A673 (cell line): ENCODE data around the gene FSTL4. TPM values are rescaled to one million over a fixed set of nuclear protein-coding genes. Genes with fewer than 3 reads are reported as not detected.

ENCODE experiments used
- BruUV-seq: library from RNA; stranded (reverse); fragments of 400-500 nt; replicated peaks from 2 replicates; lab custom pipeline; 2021; lab: Mats Ljungman, UMichigan
- CTCF ChIA-PET: fragments of 300-600 bp; sonication (Branson Sonifier 250); formaldehyde crosslinking; loops from one replicate; lab custom pipeline; 2022; ENCODE audit warnings: antibody characterized with exemption; lab: Charles Lee
- POLR2A ChIA-PET: fragments of 300-600 bp; sonication (Branson Sonifier 250); formaldehyde crosslinking; loops from one replicate; lab custom pipeline; 2022; ENCODE audit warnings: antibody characterized with exemption; ENCODE audit not compliant: low non-redundant PET; lab: Charles Lee
- DNase-seq: peaks from one replicate; pipeline ENCODE4 v3.0.0-alpha.2; 2015; ENCODE audit warnings: low spot score
- H3K27ac ChIP-seq: fragments of 200-600 bp; sonication (generic); 2 replicates; pipeline ENCODE4 v1.5.1; 2016; ENCODE audit warnings: mixed run types, low read depth, mild to moderate bottlenecking, mixed read lengths, antibody characterized with exemption, low read length; ENCODE audit not compliant: poor library complexity, severe bottlenecking
- H3K27me3 ChIP-seq: fragments of 200-600 bp; sonication (generic); replicated peaks from 2 replicates; pipeline ENCODE4 v1.6.1; 2017; ENCODE audit warnings: mixed run types, low read depth, mild to moderate bottlenecking, mixed read lengths, antibody characterized with exemption, low read length; ENCODE audit not compliant: insufficient read depth, poor library complexity
- H3K36me3 ChIP-seq: fragments of 200-600 bp; sonication (generic); 2 replicates; pipeline ENCODE4 v1.6.1; 2016; ENCODE audit warnings: mixed run types, mild to moderate bottlenecking, mixed read lengths, antibody characterized with exemption, low read length; ENCODE audit not compliant: insufficient read depth, poor library complexity, severe bottlenecking
- H3K4me1 ChIP-seq: fragments of 200-600 bp; sonication (generic); 2 replicates; pipeline ENCODE4 v1.6.1; 2017; ENCODE audit warnings: mixed run types, mild to moderate bottlenecking, mixed read lengths, antibody characterized with exemption, low read length; ENCODE audit not compliant: insufficient read depth, poor library complexity, severe bottlenecking
- H3K4me3 ChIP-seq: fragments of 200-600 bp; sonication (generic); 2 replicates; pipeline ENCODE4 v1.5.1; 2016; ENCODE audit warnings: low read depth, mixed run types, mild to moderate bottlenecking, mixed read lengths, low read length; ENCODE audit not compliant: poor library complexity, severe bottlenecking
- H3K9me3 ChIP-seq: fragments of 200-600 bp; sonication (generic); 2 replicates; pipeline ENCODE4 v1.6.1; 2016; ENCODE audit warnings: mixed run types, low read depth, mild to moderate bottlenecking, mixed read lengths, antibody characterized with exemption, low read length; ENCODE audit not compliant: poor library complexity, severe bottlenecking
- CTCF ChIP-seq: fragments of 300-800, 200-600 bp; sonication (generic); conservative IDR thresholded peaks from 2 replicates; pipeline ENCODE4 v1.5.1; 2017; ENCODE audit warnings: low read depth, mild to moderate bottlenecking, antibody characterized with exemption, low read length, moderate library complexity, mixed read lengths
- EZH2 ChIP-seq: fragments of 200-600 bp; sonication (generic); IDR thresholded peaks from 2 replicates; pipeline ENCODE4 v1.6.1; 2017; ENCODE audit warnings: borderline replicate concordance, low read depth, mild to moderate bottlenecking, mixed read lengths, antibody characterized with exemption, low read length; ENCODE audit not compliant: poor library complexity, severe bottlenecking
- intact Hi-C: fragments of 100-400 bp; cut with micrococcal nuclease; formaldehyde crosslinking; loops from one replicate; pipeline ENCODE4 v1.10.0; 2022; ENCODE audit not compliant: unreplicated experiment
- total RNA-seq: library from RNA; stranded (reverse); gene quantifications from 2 replicates; pipeline ENCODE4 v1.2.3, GENCODE V29; 2021

Gene FSTL4
- total RNA-seq, 1 experiment from 2014 or later = 0.86 TPM

GRCh38 chr5:133299021-133299420 is 313.3 kb downstream of the FSTL4 start:
- DNase-seq = no peak
- Histone ChIP-seq H3K9me3 (no peaks in the 10 kb centered on the region), H3K27me3 (no peaks in the 10 kb centered on the region), H3K27ac (no peak overlapping the region), H3K4me3 (no peak overlapping the region), H3K4me1 (no peaks in the 10 kb centered on the region), H3K36me3 (no peaks in the 10 kb centered on the region)
- BruUV-seq = no TSS peak
- intact Hi-C loops = no loop called here
- ChIA-PET POLR2A (no interaction called here), CTCF (no interaction called here)
- no peak for TF ChIP-seq EZH2
- no peak for TF ChIP-seq CTCF

- intact Hi-C loops = no loop called here
These were observed 313.9 kb downstream of the FSTL4 start for GRCh38 chr5:133298447-133298846.

GRCh38 chr5:133297293-133297692 is 315.0 kb downstream of the FSTL4 start:
- H3K36me3 ChIP-seq = no peaks in the 10 kb centered on the region
- BruUV-seq = no TSS peak
- H3K9me3 ChIP-seq = no peaks in the 10 kb centered on the region
- H3K27ac ChIP-seq = no peak overlapping the region
- TF ChIP-seq CTCF (no peak), EZH2 (no peak)
- no peaks in the 10 kb centered on the region for H3K4me1 ChIP-seq
- POLR2A ChIA-PET = no interaction called here
- no peaks in the 10 kb centered on the region for H3K27me3 ChIP-seq
- H3K4me3 ChIP-seq = no peak overlapping the region
- CTCF ChIA-PET = no interaction called here
- DNase-seq = no peak
- intact Hi-C loops = no loop called here

More at GRCh38 chr5:133298447-133298846, 313.9 kb downstream of the FSTL4 start:
- ChIA-PET CTCF (no interaction called here), POLR2A (no interaction called here)
- TF ChIP-seq EZH2 (no peak), CTCF (no peak)
- BruUV-seq = no TSS peak
- no peak overlapping the region for H3K4me3 ChIP-seq
- no peaks in the 10 kb centered on the region for H3K9me3 ChIP-seq
- no peak for DNase-seq
- no peaks in the 10 kb centered on the region for H3K27me3 ChIP-seq
- no peaks in the 10 kb centered on the region for H3K36me3 ChIP-seq
- no peaks in the 10 kb centered on the region for H3K4me1 ChIP-seq
- no peak overlapping the region for H3K27ac ChIP-seq
